Measurements from ENCODE around the gene CDCA7L. TPM values are rescaled to one million over a fixed set of nuclear protein-coding genes. Genes with fewer than 3 reads are reported as not detected.
A peak's percentile ranks its signal among the peaks of the same experiment; 100 is the strongest.

The CDCA7L gene
- total and polyA plus RNA-seq, 2 experiments from 2014 or later: 26.8 to 61.1 TPM

GRCh38 chr7:21915140-21915539, 30.6 kb downstream of the CDCA7L start:
- Histone ChIP-seq H3K36me3 (no peaks in the 10 kb centered on the region), H3K4me1 (ENCODE audit: low read depth) (peaks cover 10% of the 10 kb centered on the region), H3K27me3 (no peaks in the 10 kb centered on the region), H3K27ac (no peak overlapping the region), H3K4me3 (no peak overlapping the region), H3K9me3 (ENCODE audit: low read depth) (no peaks in the 10 kb centered on the region)
- DNase-seq (ENCODE audit: low read depth in 1 of 2, low spot score in 1 of 2): no peak
- TF ChIP-seq CTCF (IDR thresholded peaks at IDR 0.05; ENCODE audit: low read depth, low read length): no peak

GRCh38 chr7:21914671-21915070, 31.0 kb downstream of the CDCA7L start:
- no peaks in the 10 kb centered on the region for H3K9me3 ChIP-seq (ENCODE audit: low read depth)
- H3K27me3 ChIP-seq: no peaks in the 10 kb centered on the region
- TF ChIP-seq CTCF (IDR thresholded peaks at IDR 0.05; ENCODE audit: low read depth, low read length): no peak
- peaks cover 10% of the 10 kb centered on the region for H3K4me1 ChIP-seq (ENCODE audit: low read depth)
- no peak overlapping the region for H3K4me3 ChIP-seq
- no peak for DNase-seq (ENCODE audit: low read depth in 1 of 2, low spot score in 1 of 2)
- no peaks in the 10 kb centered on the region for H3K36me3 ChIP-seq
- H3K27ac ChIP-seq: no peak overlapping the region

- no peak for DNase-seq (ENCODE audit: low read depth in 1 of 2, low spot score in 1 of 2)
- Histone ChIP-seq H3K27ac (no peak overlapping the region), H3K4me3 (no peak overlapping the region), H3K4me1 (ENCODE audit: low read depth) (peaks cover under 1% of the 10 kb centered on the region), H3K27me3 (no peaks in the 10 kb centered on the region), H3K36me3 (peaks cover under 1% of the 10 kb centered on the region), H3K9me3 (ENCODE audit: low read depth) (no peaks in the 10 kb centered on the region)
- no peak for TF ChIP-seq CTCF (IDR thresholded peaks at IDR 0.05; ENCODE audit: low read depth, low read length)
Observed at GRCh38 chr7:21912931-21913780, 32.5 kb downstream of the CDCA7L start.

GRCh38 chr7:21912305-21912704, 33.4 kb downstream of the CDCA7L start:
- H3K27me3 ChIP-seq: no peaks in the 10 kb centered on the region
- H3K27ac ChIP-seq: no peak overlapping the region
- H3K36me3 ChIP-seq: peaks cover 8% of the 10 kb centered on the region
- DNase-seq (ENCODE audit: low read depth in 1 of 2, low spot score in 1 of 2): peak in 1 of 2 donors; percentile 82
- H3K4me1 ChIP-seq (ENCODE audit: low read depth): no peaks in the 10 kb centered on the region
- H3K9me3 ChIP-seq (ENCODE audit: low read depth): no peaks in the 10 kb centered on the region
- no peak overlapping the region for H3K4me3 ChIP-seq
- TF ChIP-seq CTCF (IDR thresholded peaks at IDR 0.05; ENCODE audit: low read depth, low read length): no peak

GRCh38 chr7:21911341-21911875, 34.3 kb downstream of the CDCA7L start:
- H3K9me3 ChIP-seq (ENCODE audit: low read depth): no peaks in the 10 kb centered on the region
- no peaks in the 10 kb centered on the region for H3K4me1 ChIP-seq (ENCODE audit: low read depth)
- peaks cover 8% of the 10 kb centered on the region for H3K36me3 ChIP-seq
- no peak for DNase-seq (ENCODE audit: low read depth in 1 of 2, low spot score in 1 of 2)
- no peak overlapping the region for H3K27ac ChIP-seq
- no peak for TF ChIP-seq CTCF (IDR thresholded peaks at IDR 0.05; ENCODE audit: low read depth, low read length)
- H3K27me3 ChIP-seq: no peaks in the 10 kb centered on the region
- H3K4me3 ChIP-seq: no peak overlapping the region

Measured in cardiac muscle cell (in vitro differentiated cells and primary cell).